Liver (tissue), 9 donors: ENCODE results near the gene PGR. TPM values are rescaled to one million over a fixed set of nuclear protein-coding genes. Genes with fewer than 3 reads are reported as not detected.

Source experiments
- DNase-seq: peaks from one replicate; pipeline ENCODE4 v3.0.0-alpha.2; 2017; ENCODE audit warnings: low spot score
- H3K27ac ChIP-seq, 2 donors: one replicate each; pipeline ENCODE4 v1.7.0; 2013; ENCODE audit warnings: inconsistent platforms in 2 of 2, low read length in 2 of 2, control low read depth in 1 of 2, low read depth in 1 of 2, mild to moderate bottlenecking in 1 of 2
- H3K27me3 ChIP-seq, 4 donors: one replicate each; pipeline versions ENCODE4 v1.6.1 to v1.7.0; 2013; ENCODE audit warnings: low read length in 3 of 4, inconsistent platforms in 1 of 4, mild to moderate bottlenecking in 1 of 4, moderate library complexity in 1 of 4; ENCODE audit not compliant: control insufficient read depth in 4 of 4, insufficient read depth in 4 of 4
- H3K36me3 ChIP-seq, 4 donors: one replicate each; pipeline versions ENCODE4 v1.6.1 to v1.7.0; 2013; ENCODE audit warnings: low read length in 3 of 4, mild to moderate bottlenecking in 3 of 4, low read depth in 1 of 4, moderate library complexity in 1 of 4; ENCODE audit not compliant: control insufficient read depth in 4 of 4, insufficient read depth in 3 of 4
- H3K4me1 ChIP-seq, 4 donors: one replicate each; pipeline versions ENCODE4 v1.6.1 to v1.7.0; 2013; ENCODE audit warnings: low read length in 3 of 4, mild to moderate bottlenecking in 3 of 4, moderate library complexity in 1 of 4; ENCODE audit not compliant: control insufficient read depth in 4 of 4, insufficient read depth in 4 of 4
- H3K4me3 ChIP-seq, 3 donors: one replicate each; pipeline versions ENCODE4 v1.6.1 to v1.7.0; 2013; ENCODE audit warnings: low read length in 3 of 3, control low read depth in 1 of 3, low read depth in 1 of 3, mild to moderate bottlenecking in 1 of 3
- H3K9ac ChIP-seq, 2 donors: one replicate each; pipeline ENCODE4 v1.7.0; 2013; ENCODE audit warnings: low read length in 2 of 2, mild to moderate bottlenecking in 2 of 2, moderate library complexity in 2 of 2, control low read depth in 1 of 2, low read depth in 1 of 2
- H3K9me3 ChIP-seq, 4 donors: one replicate each; pipeline versions ENCODE4 v1.6.1 to v1.7.0; 2013; ENCODE audit warnings: low read length in 3 of 4; ENCODE audit not compliant: control insufficient read depth in 4 of 4
- EGR1 ChIP-seq, 2 donors: IDR thresholded peaks; 2 replicates each; pipeline ENCODE4 v1.6.1; 2016 to 2018; ENCODE audit warnings: antibody characterized with exemption in 2 of 2, low read depth in 2 of 2
- FOXA1 ChIP-seq: IDR thresholded peaks from 2 replicates; pipeline ENCODE4 v1.6.1; 2016; ENCODE audit warnings: antibody characterized with exemption
- FOXA2 ChIP-seq: IDR thresholded peaks from 2 replicates; pipeline ENCODE4 v1.6.1; 2016; ENCODE audit warnings: antibody characterized with exemption
- GABPA ChIP-seq, 2 donors: IDR thresholded peaks in 1 of 2; conservative IDR thresholded peaks in 1 of 2; 2 replicates each; pipeline ENCODE4 v1.6.1; 2016; ENCODE audit warnings: antibody characterized with exemption in 2 of 2, mild to moderate bottlenecking in 1 of 2, moderate library complexity in 1 of 2
- HNF4A ChIP-seq, 2 donors: conservative IDR thresholded peaks; 2 replicates each; pipeline ENCODE4 v1.6.1; 2016; ENCODE audit warnings: antibody characterized with exemption in 2 of 2, mild to moderate bottlenecking in 2 of 2
- HNF4G ChIP-seq: IDR thresholded peaks from 2 replicates; pipeline ENCODE4 v1.6.1; 2016; ENCODE audit warnings: antibody characterized with exemption
- JUND ChIP-seq, 2 donors: IDR thresholded peaks; 2 replicates each; pipeline ENCODE4 v1.6.1; 2016; ENCODE audit warnings: antibody characterized with exemption in 2 of 2
- REST ChIP-seq: IDR thresholded peaks from 2 replicates; pipeline ENCODE4 v1.6.1; 2016; ENCODE audit warnings: antibody characterized with exemption, mild to moderate bottlenecking
- RXRA ChIP-seq, 2 donors: IDR thresholded peaks; 2 replicates each; pipeline ENCODE4 v1.6.1; 2017 to 2018; ENCODE audit warnings: antibody characterized with exemption in 2 of 2, mild to moderate bottlenecking in 1 of 2
- SP1 ChIP-seq: IDR thresholded peaks from 2 replicates; pipeline ENCODE4 v1.6.1; 2018; ENCODE audit warnings: antibody characterized with exemption, mild to moderate bottlenecking
- TAF1 ChIP-seq: conservative IDR thresholded peaks from 2 replicates; pipeline ENCODE4 v1.6.1; 2016; ENCODE audit warnings: antibody characterized with exemption, mild to moderate bottlenecking
- YY1 ChIP-seq: IDR thresholded peaks from 2 replicates; pipeline ENCODE4 v1.6.1; 2016; ENCODE audit warnings: antibody characterized with exemption, mild to moderate bottlenecking
- WGBS: extraction: QIAGEN DNeasy Blood & Tissue Kit; methylation state at CpG from one replicate; pipeline ENCODE4 v1.1.7; 2013; 5-methylcytosine and 5-hydroxymethylcytosine counted together
- polyA plus RNA-seq, 2 donors: library from polyadenylated mRNA; stranded (reverse) in 1 of 2; unstranded in 1 of 2; fragments of 200-250 nt in 1 of 2; fragments of >200 nt in 1 of 2; fragmentation: Nextera tagmentation in 1 of 2; extraction: Ambion mirVana in 1 of 2; gene quantifications; one replicate each; pipeline versions ENCODE4 v1.2.1 to v1.2.3, GENCODE V29; 2013 to 2015
- total RNA-seq, 2 donors: library from RNA; depleted of rRNA; stranded (reverse); fragments of >200 nt; gene quantifications; one replicate each; pipeline ENCODE4 v1.2.3, GENCODE V29; 2014
- TF ChIP-seq, protein P1 (sequence below): fragments of 150-350 bp; IDR thresholded peaks from 2 replicates; pipeline ENCODE4 v1.5.1; 2017; ENCODE audit warnings: improper control_type of control experiment, low read depth, low read length; ENCODE audit not compliant: missing input control
- TF ChIP-seq, protein P2 (sequence below): IDR thresholded peaks from 2 replicates; pipeline ENCODE4 v1.6.1; 2016; ENCODE audit warnings: antibody characterized with exemption
- TF ChIP-seq, protein P3 (sequence below): IDR thresholded peaks from 2 replicates; pipeline ENCODE4 v1.6.1; 2016; ENCODE audit warnings: antibody characterized with exemption
- TF ChIP-seq, protein P4 (sequence below): IDR thresholded peaks from 2 replicates; pipeline ENCODE4 v1.6.1; 2016; ENCODE audit warnings: antibody characterized with exemption
- donor health status: healthy.
- donor health status: healthy.
- donor health status: healthy.
- donor health status: healthy.
- donor health status: healthy.

PGR gene
- total and polyA plus RNA-seq, 4 donors = 0.04 to 0.17 (median 0.16) TPM; not detected in 1

- no peak for DNase-seq
- Histone ChIP-seq H3K36me3 (no peaks in the 10 kb centered on the region), H3K27me3 (no peaks in the 10 kb centered on the region), H3K4me1 (no peaks in the 10 kb centered on the region), H3K4me3 (no peak overlapping the region), H3K27ac (no peak overlapping the region), H3K9ac (no peak overlapping the region), H3K9me3 (peaks cover 0 to 4% (median under 1%) of the 10 kb centered on the region in 4 donors)
- WGBS = 78% methylated on average over 3 of the region's 3 CpGs
- TF ChIP-seq FOXA2 = no peak
- no peak for TF ChIP-seq EGR1 (IDR thresholded peaks at IDR 0.05; ENCODE audit: low read depth in 2 of 2)
- TF ChIP-seq YY1 = no peak
- TF ChIP-seq, protein P1, sequence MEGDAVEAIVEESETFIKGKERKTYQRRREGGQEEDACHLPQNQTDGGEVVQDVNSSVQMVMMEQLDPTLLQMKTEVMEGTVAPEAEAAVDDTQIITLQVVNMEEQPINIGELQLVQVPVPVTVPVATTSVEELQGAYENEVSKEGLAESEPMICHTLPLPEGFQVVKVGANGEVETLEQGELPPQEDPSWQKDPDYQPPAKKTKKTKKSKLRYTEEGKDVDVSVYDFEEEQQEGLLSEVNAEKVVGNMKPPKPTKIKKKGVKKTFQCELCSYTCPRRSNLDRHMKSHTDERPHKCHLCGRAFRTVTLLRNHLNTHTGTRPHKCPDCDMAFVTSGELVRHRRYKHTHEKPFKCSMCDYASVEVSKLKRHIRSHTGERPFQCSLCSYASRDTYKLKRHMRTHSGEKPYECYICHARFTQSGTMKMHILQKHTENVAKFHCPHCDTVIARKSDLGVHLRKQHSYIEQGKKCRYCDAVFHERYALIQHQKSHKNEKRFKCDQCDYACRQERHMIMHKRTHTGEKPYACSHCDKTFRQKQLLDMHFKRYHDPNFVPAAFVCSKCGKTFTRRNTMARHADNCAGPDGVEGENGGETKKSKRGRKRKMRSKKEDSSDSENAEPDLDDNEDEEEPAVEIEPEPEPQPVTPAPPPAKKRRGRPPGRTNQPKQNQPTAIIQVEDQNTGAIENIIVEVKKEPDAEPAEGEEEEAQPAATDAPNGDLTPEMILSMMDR = no peak
- no peak for TF ChIP-seq REST
- TF ChIP-seq TAF1 = no peak
- TF ChIP-seq, protein P2, sequence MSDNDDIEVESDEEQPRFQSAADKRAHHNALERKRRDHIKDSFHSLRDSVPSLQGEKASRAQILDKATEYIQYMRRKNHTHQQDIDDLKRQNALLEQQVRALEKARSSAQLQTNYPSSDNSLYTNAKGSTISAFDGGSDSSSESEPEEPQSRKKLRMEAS = no peak
- TF ChIP-seq, protein P3, sequence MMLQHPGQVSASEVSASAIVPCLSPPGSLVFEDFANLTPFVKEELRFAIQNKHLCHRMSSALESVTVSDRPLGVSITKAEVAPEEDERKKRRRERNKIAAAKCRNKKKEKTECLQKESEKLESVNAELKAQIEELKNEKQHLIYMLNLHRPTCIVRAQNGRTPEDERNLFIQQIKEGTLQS = no peak
- no peak for TF ChIP-seq JUND (IDR thresholded peaks at IDR 0.05)
- no peak for TF ChIP-seq HNF4G
- TF ChIP-seq GABPA (IDR thresholded peaks at IDR 0.05 in 1 of 2, conservative IDR thresholded peaks at IDR 0.05 in 1 of 2) = no peak
- TF ChIP-seq SP1 = no peak
- TF ChIP-seq, protein P4, sequence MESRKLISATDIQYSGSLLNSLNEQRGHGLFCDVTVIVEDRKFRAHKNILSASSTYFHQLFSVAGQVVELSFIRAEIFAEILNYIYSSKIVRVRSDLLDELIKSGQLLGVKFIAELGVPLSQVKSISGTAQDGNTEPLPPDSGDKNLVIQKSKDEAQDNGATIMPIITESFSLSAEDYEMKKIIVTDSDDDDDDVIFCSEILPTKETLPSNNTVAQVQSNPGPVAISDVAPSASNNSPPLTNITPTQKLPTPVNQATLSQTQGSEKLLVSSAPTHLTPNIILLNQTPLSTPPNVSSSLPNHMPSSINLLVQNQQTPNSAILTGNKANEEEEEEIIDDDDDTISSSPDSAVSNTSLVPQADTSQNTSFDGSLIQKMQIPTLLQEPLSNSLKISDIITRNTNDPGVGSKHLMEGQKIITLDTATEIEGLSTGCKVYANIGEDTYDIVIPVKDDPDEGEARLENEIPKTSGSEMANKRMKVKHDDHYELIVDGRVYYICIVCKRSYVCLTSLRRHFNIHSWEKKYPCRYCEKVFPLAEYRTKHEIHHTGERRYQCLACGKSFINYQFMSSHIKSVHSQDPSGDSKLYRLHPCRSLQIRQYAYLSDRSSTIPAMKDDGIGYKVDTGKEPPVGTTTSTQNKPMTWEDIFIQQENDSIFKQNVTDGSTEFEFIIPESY = no peak
Observed at GRCh38 chr11:101091781-101092180, 37.8 kb downstream of the PGR start.

GRCh38 chr11:101090679-101091270, 38.8 kb downstream of the PGR start:
- 63% methylated on average over 5 of the region's 5 CpGs for WGBS
- H3K36me3 ChIP-seq = no peaks in the 10 kb centered on the region
- no peak overlapping the region for H3K9ac ChIP-seq
- DNase-seq = no peak
- H3K4me1 ChIP-seq = no peaks in the 10 kb centered on the region
- no peaks in the 10 kb centered on the region for H3K27me3 ChIP-seq
- peaks cover 0 to 4% (median under 1%) of the 10 kb centered on the region in 4 donors for H3K9me3 ChIP-seq
- no peak overlapping the region for H3K4me3 ChIP-seq
- H3K27ac ChIP-seq = no peak overlapping the region
- TF ChIP-seq SP1 (no peak), HNF4A (conservative IDR thresholded peaks at IDR 0.05) (no peak), FOXA1 (no peak), RXRA (IDR thresholded peaks at IDR 0.05) (no peak), TAF1 (no peak)
- TF ChIP-seq, protein P1 = no peak
- TF ChIP-seq, protein P4 = no peak
